Measurements from ENCODE around the gene SLC25A13. TPM values are rescaled to one million over a fixed set of nuclear protein-coding genes. Genes with fewer than 3 reads are reported as not detected.
"Not testable (repeated sequence)": the region's sequence is repeated elsewhere in the genome, so short reads cannot be mapped to it uniquely, and the experiment has no call there.

The SLC25A13 gene
- total RNA-seq, 1 donor from 2014 or later = 22.1 TPM

GRCh38 chr7:96297876-96298275 is 24.0 kb downstream of the SLC25A13 start:
- DNase-seq = no peak

DNA sequence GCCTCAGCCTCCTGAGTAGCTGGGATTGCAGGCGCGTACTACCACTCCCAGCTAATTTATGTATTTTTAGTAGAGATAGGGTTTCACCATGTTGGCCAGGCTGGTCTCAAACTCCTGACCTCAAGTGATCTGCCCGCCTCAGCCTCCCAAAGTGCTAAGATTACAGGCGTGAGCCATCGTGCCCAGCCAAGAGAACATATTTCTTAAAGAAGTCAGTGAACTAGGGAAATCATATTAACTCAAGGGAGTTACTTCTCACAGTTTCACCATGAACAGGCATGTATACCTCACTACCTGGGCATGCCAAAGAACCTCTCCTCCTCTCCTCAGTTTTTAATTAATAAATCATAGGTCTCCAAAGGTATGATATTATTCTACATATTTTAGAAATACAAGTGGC is 24.5 kb downstream of the SLC25A13 start:
- not testable (repeated sequence) for DNase-seq

DNA sequence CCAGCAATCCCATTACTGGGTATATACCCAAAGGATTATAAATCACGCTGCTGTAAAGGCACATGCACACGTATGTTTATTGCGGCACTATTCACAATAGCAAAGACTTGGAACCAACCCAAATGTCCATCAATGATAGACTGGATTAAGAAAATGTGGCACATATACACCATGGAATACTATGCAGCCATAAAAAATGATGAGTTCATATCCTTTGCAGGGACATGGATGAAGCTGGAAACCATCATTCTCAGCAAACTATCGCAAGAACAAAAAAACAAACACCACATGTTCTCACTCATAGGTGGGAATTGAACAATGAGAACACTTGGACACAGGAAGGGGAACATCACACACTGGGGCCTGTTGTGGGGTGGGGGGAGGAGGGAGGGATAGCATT is 28.0 kb downstream of the SLC25A13 start:
- not testable (repeated sequence) for DNase-seq

DNA sequence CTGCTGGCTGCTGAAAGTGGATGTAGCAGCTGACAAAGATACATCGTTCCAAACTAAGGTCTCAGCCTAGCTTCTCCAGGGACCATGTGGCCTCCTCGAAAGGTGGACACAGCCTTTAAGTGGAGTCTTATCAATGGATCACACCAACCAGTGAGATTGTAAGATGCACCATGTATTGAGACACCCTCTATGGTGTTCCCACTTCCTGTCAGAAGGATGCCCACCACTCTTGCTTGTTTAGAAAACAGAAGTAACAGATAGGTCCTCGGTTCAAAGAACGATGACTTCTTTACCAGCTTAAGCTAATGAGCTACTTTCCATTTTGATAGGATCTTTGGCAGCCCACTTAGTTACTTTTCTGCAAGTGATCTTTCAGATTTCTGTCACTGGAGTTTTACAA is 34.3 kb downstream of the SLC25A13 start:
- DNase-seq = no peak

DNA sequence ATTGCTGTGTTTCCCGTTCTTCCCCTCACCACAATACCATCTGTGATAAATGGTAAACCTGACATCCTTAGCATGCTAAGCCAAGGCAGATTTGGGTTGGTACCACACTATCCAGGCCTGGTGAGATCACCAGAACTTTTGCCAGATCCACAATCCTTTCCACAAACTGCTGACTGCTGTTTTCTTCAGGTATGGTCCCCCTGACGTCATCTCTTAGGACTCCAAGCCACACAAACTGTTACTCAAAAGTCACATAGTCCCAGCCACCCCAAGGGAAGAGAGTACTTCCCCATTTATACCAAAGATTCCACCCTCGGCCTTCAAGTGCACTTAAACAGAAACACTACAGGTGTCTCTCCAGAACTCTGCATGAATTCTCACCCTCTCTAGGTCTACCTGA is 34.8 kb downstream of the SLC25A13 start:
- DNase-seq = no peak

DNA sequence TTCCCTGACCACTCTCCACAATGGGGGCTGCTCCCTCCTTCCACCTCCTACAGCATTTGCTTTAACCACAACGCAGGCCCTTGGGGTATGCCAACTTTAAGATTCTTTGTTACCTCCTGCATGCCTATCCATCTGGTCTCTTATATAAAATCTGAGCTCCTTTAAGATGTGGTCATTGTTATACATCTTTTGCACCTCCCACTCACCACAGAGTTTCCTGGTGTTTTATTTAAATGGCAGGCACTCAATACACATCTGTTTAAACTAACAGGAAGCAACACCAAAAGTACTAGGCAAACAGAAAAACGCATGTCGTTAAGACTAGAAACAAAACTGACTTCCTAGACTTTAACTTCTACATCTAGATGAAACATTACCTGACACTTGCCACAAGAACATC is 36.3 kb downstream of the SLC25A13 start:
- no peak for DNase-seq

- DNase-seq = no peak
Measured at GRCh38 chr7:96284835-96285234, 37.1 kb downstream of the SLC25A13 start.

DNA sequence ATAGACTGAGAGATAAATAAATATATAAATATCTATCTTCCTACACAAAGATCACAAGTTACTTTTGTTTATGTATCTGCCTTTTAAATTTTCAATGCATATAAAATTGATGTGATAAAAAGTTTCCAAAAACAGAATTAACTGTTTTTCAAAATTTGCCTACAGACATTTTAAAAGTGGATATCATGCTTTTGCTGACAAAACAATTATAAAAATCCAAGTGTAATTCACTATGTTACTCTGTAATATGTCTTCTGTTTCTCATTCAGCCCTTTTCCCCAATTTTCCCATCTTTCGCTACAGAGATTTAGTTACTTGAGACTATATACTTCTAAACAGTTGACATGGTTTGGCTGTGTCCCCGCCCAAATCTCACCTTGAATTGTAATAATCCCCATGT is 37.7 kb downstream of the SLC25A13 start:
- DNase-seq = no peak

- DNase-seq = no peak
Measured at GRCh38 chr7:96282835-96283234, 39.1 kb downstream of the SLC25A13 start.

- no peak for DNase-seq
Measured at GRCh38 chr7:96277921-96278320, 44.0 kb downstream of the SLC25A13 start.

GRCh38 chr7:96276019-96276418 is 45.9 kb downstream of the SLC25A13 start:
- DNase-seq = no peak

GRCh38 chr7:96273716-96274115 is 48.2 kb downstream of the SLC25A13 start:
- no peak for DNase-seq

DNA sequence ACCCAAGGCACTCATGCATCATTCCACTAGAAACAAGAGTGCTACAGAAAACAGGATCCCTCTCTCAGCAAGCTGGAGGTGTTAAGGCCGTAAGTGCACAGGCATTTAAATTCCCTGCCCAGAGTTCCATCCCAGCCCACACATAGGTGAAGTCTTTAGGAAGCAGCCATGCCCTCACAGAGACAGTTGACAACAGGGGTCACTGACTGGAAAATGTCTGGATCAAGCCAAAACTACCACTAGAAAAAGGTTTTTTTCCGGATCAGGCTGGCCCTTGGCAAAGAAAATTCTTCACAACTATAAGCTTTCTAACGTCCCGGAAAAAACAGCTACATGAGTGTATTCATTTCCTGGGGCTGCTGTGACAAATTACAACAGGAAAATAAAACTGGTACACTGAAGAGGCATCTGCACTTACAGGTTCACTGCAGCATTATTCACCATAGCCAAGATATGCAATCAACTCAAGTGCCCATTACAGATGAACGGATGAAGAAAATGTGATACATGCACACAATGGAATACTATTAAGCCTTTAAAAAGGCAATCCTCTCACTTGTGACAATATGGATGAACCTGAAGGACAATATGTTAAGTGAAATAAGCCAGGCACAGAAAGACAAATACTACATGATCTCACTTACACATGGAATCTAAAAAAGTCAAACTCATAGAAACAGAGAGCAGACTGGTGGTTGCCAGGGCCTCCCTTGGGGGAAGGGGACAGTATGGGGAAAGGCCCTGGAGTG is 52.5 kb downstream of the SLC25A13 start:
- no peak for DNase-seq

DNA sequence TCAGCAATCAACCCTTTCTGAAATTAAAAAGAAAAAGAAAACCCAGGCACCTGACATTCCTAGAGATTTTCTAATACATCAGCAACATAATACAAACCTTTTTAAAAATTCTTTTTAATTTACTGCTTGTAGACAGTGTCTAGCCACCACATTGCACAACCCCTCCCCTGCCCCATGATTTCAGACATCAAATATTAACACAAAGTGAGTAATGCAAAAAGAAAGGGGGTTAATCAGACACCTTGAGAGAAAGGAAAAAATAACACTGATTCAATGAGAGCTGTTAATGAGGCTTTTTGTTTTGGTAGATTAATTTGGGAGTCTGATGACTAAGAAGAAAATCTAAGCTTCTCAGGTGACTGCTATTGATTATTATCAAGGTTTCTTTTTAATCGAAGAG is 55.3 kb downstream of the SLC25A13 start:
- no peak for DNase-seq

GRCh38 chr7:96266015-96266414 is 55.9 kb downstream of the SLC25A13 start:
- DNase-seq = no peak

DNA sequence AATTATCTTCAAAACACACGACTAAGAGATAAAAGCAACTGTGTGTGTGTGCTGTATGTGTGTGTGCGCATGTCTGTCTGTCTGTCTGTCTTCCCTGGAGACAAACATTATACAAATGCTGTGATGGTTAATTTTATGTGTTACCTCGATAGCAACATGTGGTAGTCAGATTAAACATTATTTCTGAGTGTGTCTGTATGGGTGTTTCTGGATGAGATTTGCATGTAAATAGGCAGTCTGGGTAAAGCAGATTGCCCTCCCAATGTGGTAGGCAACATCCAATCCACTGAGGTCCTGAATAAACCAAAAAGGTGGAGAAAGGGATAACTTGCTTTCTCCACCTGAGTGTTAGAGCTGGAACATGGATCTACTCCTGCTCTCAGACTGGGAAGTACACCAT is 67.9 kb downstream of the SLC25A13 start:
- DNase-seq = no peak

- DNase-seq = no peak
Measured at GRCh38 chr7:96253441-96253840, 68.5 kb downstream of the SLC25A13 start.

- DNase-seq = no peak
Measured at GRCh38 chr7:96250776-96251361, 71.0 kb downstream of the SLC25A13 start.

DNA sequence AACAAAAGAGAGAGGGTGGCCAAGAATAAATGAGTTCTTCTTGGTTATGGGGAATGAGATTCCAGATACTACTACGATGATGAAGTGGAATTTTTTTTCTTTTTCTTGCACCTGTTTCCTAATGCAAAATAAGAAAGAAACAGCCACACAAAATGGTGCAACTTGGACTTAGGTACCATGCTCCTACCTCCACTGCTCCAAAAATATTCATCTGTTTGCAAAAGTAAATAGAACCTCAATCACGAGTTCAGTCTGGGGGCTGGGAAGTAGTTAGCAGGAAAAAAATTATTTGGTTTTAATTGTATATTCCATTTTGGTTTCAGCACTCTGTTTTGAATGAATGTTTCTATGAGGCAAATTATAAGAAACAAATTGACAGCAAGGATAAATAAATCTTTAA is 73.5 kb downstream of the SLC25A13 start:
- no peak for DNase-seq

GRCh38 chr7:96246919-96247318 is 75.0 kb downstream of the SLC25A13 start:
- DNase-seq = no peak

DNA sequence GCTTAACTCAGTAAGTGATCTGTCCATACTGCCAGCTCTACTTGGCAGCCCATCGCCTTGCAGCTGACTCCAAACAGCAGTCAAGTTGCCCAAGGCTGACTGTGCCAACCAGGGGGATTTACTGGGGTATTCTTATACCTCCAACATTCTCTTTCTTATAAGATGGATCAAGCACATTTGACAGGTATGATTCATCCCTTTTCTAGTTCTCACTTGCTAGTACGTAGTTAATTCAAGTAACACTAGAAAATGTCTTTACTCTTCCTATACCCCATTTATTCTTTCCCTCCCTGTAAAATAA is 77.0 kb downstream of the SLC25A13 start:
- DNase-seq = peak; percentile 25

GRCh38 chr7:96244244-96244991 is 77.5 kb downstream of the SLC25A13 start:
- no peak for DNase-seq

DNA sequence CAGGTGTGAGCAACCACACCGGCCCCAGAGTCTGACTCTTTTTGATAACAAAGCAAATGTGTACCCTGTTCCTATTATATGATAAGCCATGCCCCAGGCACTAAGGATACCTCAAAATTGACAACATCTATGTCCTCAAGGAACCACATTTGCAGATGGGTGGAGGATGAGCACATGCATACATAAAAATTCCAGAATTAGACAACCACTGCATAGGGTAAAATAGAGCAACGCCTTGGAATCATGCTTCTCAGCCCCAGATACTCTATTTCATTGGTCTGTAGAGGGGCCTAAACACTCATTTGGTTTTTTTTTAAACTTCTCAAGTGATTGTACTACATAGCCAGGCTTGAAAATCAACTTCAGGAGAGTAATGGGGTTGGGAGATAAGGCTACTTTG is 78.7 kb downstream of the SLC25A13 start:
- no peak for DNase-seq

GRCh38 chr7:96241855-96242254 is 80.0 kb downstream of the SLC25A13 start:
- no peak for DNase-seq

All from tongue (tissue), 2 donors.